ENCODE results near the gene PRSS23. TPM values are rescaled to one million over a fixed set of nuclear protein-coding genes. Genes with fewer than 3 reads are reported as not detected.

Gene PRSS23
- polyA plus RNA-seq, 1 experiment: 50.3 TPM

DNA sequence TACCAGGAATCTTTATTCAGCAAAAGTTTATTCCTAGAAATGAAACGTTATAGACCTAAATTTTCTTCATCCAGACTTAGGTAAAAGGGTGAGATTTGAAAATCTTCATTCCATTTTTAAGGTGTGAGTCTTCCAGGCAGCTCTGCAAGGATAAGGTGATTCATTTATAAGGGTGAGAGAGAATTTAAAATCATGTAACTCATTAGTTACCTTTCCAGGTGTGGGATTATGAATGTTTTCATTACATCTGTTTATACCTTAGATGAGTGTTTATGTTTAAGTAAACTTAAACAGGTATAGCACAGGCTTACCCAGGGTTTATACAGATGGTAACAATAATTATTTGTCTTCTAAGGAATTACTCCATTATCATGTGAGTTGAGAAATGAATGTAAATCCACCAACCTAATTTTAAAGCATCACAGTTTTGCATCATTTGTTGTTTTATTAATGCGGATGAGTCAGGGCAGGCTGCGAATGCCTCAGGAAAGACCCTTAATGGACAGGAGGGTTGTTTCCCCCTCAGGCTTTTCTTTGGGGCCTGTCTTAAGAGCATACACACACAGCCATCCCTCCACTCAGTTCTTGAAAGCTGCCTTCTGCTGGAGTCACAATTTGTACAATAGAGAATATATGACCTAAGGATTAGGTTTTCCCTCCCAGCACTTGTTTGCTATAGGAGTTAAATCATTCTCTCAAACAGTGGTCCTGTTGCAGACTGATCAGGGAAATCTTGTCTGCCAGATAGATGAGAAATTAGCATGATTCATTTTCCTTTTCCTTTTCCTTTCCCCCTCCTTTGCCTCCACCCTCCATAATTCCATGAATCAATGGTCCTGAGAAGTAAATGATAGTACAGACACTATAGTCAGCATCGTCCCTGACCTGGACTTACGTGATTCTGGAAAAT is 3.0 kb downstream of the PRSS23 start:
- ChIA-PET POLR2A (interaction anchor here (0.9 kb wide), 1 partner anchor 111 kb away, joined by 3 read pairs; no protein-coding TSS in a partner anchor), CTCF (interaction anchor here (0.8 to 4.3 kb wide), 2 partner anchors 9 to 195 kb away, joined by 3 to 34 read pairs; no protein-coding TSS in a partner anchor)
- Histone ChIP-seq H3K27ac (ENCODE audit: low read depth, low read length) (no peak overlapping the region), H3K9me3 (ENCODE audit: control insufficient read depth, insufficient read depth, low read length) (no peaks in the 10 kb centered on the region; the same call in 1 of the 2 replicates), H3K4me3 (ENCODE audit: low read depth, low read length) (no peak overlapping the region), H3K27me3 (ENCODE audit: control insufficient read depth, insufficient read depth, low read length) (no peaks in the 10 kb centered on the region)
- no peak for DNase-seq (ENCODE audit: low read depth, low spot score)
- TF ChIP-seq, protein P1, sequence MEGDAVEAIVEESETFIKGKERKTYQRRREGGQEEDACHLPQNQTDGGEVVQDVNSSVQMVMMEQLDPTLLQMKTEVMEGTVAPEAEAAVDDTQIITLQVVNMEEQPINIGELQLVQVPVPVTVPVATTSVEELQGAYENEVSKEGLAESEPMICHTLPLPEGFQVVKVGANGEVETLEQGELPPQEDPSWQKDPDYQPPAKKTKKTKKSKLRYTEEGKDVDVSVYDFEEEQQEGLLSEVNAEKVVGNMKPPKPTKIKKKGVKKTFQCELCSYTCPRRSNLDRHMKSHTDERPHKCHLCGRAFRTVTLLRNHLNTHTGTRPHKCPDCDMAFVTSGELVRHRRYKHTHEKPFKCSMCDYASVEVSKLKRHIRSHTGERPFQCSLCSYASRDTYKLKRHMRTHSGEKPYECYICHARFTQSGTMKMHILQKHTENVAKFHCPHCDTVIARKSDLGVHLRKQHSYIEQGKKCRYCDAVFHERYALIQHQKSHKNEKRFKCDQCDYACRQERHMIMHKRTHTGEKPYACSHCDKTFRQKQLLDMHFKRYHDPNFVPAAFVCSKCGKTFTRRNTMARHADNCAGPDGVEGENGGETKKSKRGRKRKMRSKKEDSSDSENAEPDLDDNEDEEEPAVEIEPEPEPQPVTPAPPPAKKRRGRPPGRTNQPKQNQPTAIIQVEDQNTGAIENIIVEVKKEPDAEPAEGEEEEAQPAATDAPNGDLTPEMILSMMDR (IDR thresholded peaks at IDR 0.05; ENCODE audit: low read depth, low read length): no peak

DNA sequence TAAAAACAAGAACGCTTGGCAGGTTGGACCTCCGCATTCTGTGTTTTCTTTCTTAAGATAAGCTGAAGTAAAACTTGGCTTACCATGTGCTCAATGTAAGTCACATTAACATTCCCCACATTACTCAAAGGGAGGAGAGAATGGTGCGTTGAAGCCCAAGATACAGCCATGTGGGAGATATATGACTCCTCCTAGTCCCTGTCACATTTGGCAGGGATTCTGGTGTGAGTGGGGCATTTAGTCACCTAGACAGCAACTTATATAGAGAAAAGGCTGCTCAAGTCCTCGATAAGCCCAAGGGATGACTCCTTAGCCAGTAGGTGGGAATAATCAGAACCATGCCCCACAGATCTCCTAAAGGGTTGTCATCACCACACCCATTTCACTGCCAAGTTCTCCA is 4.6 kb downstream of the PRSS23 start:
- TF ChIP-seq, protein P1 (IDR thresholded peaks at IDR 0.05; ENCODE audit: low read depth, low read length): no peak
- no peak overlapping the region for H3K27ac ChIP-seq (ENCODE audit: low read depth, low read length)
- no peaks in the 10 kb centered on the region for H3K27me3 ChIP-seq (ENCODE audit: control insufficient read depth, insufficient read depth, low read length)
- no peaks in the 10 kb centered on the region; the same call in 1 of the 2 replicates for H3K9me3 ChIP-seq (ENCODE audit: control insufficient read depth, insufficient read depth, low read length)
- POLR2A ChIA-PET: no interaction called here
- no peak for DNase-seq (ENCODE audit: low read depth, low spot score)
- CTCF ChIA-PET: interaction anchor here (1.4 to 4.3 kb wide), 3 partner anchors 65 to 350 kb away, joined by 3 to 34 read pairs (median 4); no protein-coding TSS in a partner anchor
- H3K4me3 ChIP-seq (ENCODE audit: low read depth, low read length): no peak overlapping the region

DNA sequence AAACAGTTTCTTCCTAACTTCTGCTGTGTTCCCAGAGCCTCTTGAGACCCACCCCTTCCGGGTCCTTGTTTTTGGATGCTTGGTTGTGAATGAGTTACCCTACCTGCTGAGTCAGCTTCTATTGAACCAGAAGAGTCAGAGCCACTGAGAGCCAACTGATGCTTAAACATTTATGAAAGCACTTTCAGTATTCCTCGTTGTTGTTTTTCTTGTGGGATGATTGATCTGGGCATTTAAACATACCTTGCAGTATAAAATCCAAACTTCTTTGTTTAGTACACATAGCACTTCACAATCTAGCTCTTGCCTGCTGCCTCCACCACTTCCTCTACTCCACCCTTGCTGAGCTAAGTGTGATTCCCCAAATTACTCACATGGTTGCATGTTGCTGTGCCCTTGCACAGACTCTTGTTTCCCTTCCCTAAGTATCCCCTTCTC is 5.5 kb downstream of the PRSS23 start:
- Histone ChIP-seq H3K9me3 (ENCODE audit: control insufficient read depth, insufficient read depth, low read length) (no peaks in the 10 kb centered on the region), H3K27me3 (ENCODE audit: control insufficient read depth, insufficient read depth, low read length) (no peaks in the 10 kb centered on the region), H3K27ac (ENCODE audit: low read depth, low read length) (no peak overlapping the region), H3K4me3 (ENCODE audit: low read depth, low read length) (no peak overlapping the region)
- TF ChIP-seq, protein P1 (IDR thresholded peaks at IDR 0.05; ENCODE audit: low read depth, low read length): no peak
- ChIA-PET POLR2A (no interaction called here), CTCF (interaction anchor here (1.8 kb wide), 1 partner anchor 197 kb away, joined by 9 read pairs; no protein-coding TSS in a partner anchor)
- DNase-seq (ENCODE audit: low read depth, low spot score): no peak

DNA sequence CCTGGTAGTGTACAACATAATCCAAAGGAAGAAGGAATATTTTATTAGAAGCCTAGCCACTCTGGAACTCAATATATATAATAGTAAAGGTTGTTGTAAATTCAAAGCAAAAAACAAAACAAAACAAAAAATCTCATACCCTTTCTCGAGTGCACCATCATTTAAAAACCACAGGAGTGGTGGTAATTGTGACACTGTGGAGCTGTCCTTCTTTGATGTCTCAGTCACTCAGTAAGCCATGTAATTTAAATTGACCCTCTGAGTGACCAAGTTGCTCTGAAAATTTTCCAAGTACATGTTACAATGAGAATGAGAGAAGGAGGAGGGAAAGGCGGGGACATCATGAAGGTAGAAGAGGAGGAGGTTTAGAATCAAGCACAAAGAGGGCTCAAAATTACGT is 6.6 kb downstream of the PRSS23 start:
- ChIA-PET POLR2A (interaction anchor here (0.6 kb wide), 1 partner anchor 447 kb away, joined by 3 read pairs; no protein-coding TSS in a partner anchor), CTCF (interaction anchor here (1.7 to 1.8 kb wide), 2 partner anchors 198 to 350 kb away, joined by 4 to 9 read pairs; no protein-coding TSS in a partner anchor)
- H3K27me3 ChIP-seq (ENCODE audit: control insufficient read depth, insufficient read depth, low read length): no peaks in the 10 kb centered on the region
- no peak overlapping the region for H3K4me3 ChIP-seq (ENCODE audit: low read depth, low read length)
- no peaks in the 10 kb centered on the region for H3K9me3 ChIP-seq (ENCODE audit: control insufficient read depth, insufficient read depth, low read length)
- no peak overlapping the region for H3K27ac ChIP-seq (ENCODE audit: low read depth, low read length)
- DNase-seq (ENCODE audit: low read depth, low spot score): no peak
- TF ChIP-seq, protein P1 (IDR thresholded peaks at IDR 0.05; ENCODE audit: low read depth, low read length): no peak

DNA sequence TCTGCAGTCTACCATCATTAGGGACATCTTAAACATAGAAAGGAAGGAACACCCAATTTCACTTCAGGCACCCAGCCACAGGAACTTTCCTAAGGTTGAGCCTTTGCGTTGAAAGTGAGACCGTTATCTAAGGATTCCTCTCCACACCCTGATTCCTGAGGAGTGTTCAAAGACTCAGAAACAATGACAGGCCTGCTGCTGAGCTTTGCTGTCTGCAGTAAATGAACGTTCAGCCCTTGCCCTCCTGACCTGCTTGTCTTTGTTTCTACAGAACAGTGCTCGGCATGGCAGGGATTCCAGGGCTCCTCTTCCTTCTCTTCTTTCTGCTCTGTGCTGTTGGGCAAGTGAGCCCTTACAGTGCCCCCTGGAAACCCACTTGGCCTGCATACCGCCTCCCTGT is 7.0 kb downstream of the PRSS23 start:
- ChIA-PET CTCF (interaction anchor here (1.7 kb wide), 1 partner anchor 350 kb away, joined by 4 read pairs; no protein-coding TSS in a partner anchor), POLR2A (interaction anchor here (0.6 kb wide), 1 partner anchor 447 kb away, joined by 3 read pairs; no protein-coding TSS in a partner anchor)
- Histone ChIP-seq H3K4me3 (ENCODE audit: low read depth, low read length) (no peak overlapping the region), H3K9me3 (ENCODE audit: control insufficient read depth, insufficient read depth, low read length) (no peaks in the 10 kb centered on the region), H3K27ac (ENCODE audit: low read depth, low read length) (no peak overlapping the region), H3K27me3 (ENCODE audit: control insufficient read depth, insufficient read depth, low read length) (no peaks in the 10 kb centered on the region)
- TF ChIP-seq, protein P1 (IDR thresholded peaks at IDR 0.05; ENCODE audit: low read depth, low read length): no peak
- DNase-seq (ENCODE audit: low read depth, low spot score): no peak

Measured in AG04450 (cell line).